HG02840 (cell line): ENCODE data around the gene KIF4A.

Experiments used
- ATAC-seq: cut with Tn5 transposase; IDR thresholded peaks from one replicate; pipeline ENCODE4 v1.9.1; 2021; ENCODE audit warnings: mild to moderate bottlenecking, moderate library complexity, moderate number of reproducible peaks; ENCODE audit not compliant: unreplicated experiment, low FRiP score

KIF4A gene

DNA sequence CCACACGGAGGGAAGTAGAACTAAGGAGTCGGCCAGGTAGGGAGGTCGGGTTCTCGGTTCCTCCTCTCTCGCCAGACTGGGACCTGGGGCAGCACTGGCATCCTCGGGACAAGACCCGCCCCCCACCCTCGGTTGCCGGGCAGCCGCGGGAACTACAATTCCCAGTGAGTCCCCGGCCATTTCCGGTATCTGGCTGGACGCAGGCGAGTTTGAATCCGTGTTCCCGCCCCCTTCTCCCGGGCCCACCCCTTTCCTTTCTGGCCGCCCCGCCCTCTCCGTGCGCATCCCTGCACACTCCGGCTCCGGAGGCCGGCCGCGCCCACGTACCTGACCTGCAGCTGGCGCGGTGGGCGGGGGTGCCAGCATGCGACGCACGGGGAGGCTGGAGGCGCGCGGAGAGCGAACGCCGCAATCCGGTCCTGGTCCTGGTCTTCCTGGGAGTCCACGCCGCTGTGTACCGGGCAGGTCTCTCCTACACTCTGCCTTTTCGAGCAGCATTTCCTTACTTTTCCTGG lies 144.5 kb downstream of the KIF4A start:
- peak; percentile 55 for ATAC-seq

DNA sequence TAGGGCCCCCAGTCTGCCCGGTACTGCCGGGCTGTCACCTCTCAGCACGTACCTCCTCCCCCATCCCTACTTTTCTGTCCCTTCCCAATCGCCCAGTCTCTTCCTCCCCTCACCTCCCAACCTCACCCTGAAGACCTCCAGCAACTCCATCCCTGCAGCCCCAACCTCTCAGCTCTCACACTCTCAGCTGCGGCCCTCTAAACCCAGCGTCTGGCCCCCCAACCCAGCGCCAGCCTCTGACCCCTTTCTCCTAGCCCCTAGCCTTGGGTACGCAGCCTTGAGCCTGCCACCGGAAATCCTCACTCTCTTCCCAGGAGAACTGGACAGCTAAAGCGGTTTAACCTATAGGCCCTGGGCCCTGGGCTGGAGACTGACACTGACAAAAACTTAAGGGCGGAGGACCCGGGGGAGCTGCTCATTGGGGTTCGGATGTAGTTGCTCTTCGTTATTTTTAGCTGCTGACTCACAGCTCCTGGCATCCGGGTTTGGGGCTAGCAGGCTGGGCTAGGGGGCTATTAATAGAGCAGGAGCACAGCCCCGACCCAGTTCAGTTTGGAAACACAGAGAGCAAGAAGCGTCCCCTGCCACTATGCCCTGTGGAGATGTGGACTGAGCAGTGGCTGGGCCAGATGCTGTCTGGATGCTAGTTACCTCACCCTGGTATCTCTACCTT lies 145.1 kb downstream of the KIF4A start:
- no peak for ATAC-seq

DNA sequence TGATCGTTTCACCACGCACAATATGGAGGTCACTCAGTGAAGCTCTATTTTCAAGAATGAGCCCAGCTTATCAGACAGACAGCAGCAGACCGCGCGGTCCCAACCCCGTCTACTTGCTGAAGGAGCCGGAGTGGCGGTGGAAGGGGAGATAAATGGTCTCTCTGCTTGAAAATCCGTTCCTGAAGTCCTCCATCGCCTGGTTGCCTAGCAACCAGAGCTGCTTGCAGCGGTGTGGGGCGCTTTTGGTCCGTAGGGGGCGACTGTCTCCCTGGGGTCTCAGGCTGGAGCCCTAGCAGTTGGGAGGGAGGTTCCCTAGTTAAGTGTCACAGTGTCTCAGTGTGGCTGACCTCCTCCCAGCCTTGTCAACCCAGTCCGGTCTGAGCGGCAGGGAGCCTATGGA lies 146.4 kb downstream of the KIF4A start:
- ATAC-seq, result no peak

DNA sequence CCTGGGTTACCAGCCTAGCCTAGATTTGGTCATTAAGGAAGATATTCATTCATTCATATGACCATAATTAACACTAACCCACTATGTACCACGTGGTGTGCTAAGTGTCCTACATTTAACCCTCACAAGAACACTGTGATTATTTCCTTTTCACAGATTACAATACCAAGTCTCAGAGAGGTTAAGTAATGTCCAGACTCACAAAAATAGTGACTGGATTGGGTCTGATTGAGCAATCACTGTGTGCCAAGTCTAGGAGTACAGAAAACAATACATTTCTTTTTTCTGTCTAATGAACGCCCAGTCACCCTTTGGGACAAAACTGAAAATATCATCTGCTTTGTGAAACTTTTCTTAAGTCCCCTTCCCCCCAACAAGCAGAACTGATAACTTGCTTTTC lies 147.1 kb downstream of the KIF4A start:
- no peak for ATAC-seq

DNA sequence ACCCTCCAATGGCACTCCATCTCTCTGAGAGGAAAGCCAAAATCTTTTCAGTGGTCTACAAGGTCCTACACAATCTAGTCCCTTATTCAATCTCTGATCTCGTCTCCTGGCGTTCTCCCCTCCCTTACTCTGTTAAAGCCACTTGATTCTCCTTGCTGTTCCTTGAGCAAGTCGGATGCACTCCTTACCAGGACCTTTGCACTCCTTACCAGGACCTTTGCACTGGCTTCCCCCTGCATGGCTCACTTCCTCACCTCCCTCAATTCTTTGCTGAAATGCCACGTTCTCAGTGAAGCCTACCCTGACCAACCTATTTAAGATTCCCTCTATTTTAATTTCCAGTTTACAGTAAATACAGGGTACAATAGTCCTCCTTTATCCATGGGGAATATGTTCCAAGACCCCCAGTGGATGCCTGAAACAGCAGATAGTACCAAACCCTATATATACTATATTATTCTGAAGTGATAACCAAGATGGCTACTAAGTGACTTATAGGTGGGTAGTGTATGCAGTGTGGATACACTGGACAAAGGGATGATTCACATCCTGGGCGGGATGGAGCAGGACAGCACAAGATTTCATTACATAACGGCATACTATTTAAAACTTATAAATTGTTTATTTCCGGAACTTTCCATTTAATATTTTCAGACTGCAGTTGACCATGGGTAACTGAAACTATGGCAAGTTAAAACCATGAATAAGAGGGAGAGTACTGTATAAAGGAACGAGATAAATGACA lies 148.2 kb downstream of the KIF4A start:
- ATAC-seq, result no peak

DNA sequence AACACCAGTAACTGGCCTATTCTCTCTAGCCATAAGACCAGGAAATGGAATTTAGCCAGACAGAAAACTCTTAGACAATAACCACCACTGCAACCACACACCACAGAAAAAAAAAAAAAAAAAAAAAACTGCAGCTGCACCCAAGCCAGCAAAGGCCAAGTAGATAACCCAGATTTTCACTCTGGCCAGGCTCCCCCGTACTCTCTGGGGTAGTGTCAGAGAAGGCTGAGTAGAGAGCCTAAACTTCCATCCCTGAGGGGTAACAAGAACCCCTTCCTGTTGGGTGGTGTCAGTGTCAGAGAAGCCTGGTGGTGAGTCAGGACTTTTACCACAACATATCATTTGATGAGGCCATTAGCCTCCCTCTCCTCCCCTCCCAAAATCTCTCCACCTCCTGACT lies 149.1 kb downstream of the KIF4A start:
- no peak for ATAC-seq

DNA sequence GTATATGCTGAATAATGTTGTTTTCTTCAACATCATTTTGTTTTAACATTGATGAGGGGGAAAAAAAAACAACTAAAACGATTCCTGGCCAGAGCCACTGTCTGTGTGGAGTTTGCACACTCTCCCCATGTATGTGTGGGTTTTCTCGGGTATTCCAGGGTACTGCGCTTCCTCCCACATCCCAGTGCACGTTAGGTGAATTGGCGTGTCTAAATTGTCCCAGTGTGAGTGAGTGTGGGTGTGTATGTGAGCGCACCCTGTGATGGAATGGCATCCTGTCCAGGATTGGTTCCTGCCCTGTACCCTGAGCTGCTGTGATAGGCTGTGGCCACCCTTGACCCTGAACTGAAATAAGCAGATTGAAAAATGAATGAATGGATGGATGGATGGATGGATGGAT lies 152.3 kb downstream of the KIF4A start:
- no peak for ATAC-seq

DNA sequence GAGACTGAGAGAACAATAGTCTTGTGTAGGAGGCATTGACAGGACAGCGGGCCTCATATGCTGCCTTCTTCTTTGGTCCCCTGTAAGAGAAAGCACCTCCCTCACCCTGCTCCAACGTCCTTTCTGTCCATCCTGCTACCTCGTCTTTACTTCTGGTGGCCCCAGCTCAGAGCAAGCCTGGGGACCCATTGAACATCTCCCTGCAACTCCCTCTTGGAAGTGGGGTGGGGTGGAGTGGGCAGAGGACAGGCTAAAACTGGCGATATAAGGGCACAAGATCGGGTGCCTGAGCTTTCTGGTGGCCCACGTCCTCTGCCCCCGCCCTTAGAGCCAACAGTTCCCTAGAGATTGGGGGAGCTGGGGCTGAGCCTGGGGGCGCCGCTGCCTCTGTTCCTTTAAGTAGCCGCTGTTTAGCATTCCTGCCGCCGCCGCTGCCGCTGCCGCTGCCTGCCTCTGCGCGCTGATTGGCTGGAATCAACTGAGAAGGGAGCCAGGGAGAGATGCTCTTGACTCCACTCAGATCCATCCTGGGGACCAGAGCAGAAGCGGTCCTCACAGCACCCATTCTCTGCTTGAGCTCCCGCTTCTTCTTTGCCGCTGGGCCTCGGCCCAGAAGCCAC lies 154.5 kb downstream of the KIF4A start, which contains the start of gene DLG3:
Gene DLG3, plus strand, starts transcription at position 510 of the 620 bp plus-strand sequence. CDS start 367 bp downstream, outside the sequence.
- ATAC-seq, result no peak

DNA sequence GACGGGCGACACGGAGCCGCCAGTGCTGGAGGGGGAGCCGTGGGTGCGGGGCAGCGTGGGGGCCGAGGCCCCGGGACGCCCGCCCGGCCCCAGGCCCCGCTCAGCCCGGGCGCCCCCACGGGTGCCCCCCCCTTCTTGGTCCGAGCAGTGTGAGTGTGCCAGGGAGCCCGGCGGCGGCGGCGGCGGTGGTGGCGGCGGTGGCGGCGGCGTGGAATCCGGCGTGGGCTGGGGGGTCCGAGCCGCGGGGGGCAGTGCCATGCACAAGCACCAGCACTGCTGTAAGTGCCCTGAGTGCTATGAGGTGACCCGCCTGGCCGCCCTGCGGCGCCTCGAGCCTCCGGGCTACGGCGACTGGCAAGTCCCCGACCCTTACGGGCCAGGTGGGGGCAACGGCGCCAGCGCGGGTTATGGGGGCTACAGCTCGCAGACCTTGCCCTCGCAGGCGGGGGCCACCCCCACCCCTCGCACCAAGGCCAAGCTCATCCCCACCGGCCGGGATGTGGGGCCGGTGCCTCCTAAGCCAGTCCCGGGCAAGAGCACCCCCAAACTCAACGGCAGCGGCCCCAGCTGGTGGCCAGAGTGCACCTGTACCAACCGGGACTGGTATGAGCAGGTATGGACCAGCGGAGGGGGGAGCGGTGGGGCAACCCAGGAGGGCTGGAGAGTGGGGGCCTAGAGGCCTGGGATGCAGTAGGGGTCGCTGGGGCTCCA lies 155.2 kb downstream of the KIF4A start:
- ATAC-seq, result no peak

DNA sequence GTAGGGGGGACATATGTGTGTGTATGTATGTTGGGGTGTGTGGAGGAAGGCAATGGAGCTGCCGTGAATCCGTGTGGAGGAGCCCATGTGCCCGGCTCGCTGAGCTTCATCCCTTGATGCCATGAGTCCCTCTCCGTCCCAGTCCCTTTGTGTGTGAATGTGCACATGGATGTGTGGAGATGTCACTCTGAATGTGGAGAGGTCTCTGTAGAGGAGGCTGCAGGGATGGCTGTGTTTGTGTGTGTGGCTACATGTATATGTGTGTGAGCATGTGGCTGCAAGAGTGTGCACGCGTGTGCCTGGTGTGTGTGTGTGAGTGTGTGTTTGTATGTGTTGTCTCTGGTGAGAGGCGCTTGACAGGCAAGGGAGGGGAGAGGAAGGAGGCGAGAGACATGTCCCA lies 156.0 kb downstream of the KIF4A start:
- no peak for ATAC-seq

DNA sequence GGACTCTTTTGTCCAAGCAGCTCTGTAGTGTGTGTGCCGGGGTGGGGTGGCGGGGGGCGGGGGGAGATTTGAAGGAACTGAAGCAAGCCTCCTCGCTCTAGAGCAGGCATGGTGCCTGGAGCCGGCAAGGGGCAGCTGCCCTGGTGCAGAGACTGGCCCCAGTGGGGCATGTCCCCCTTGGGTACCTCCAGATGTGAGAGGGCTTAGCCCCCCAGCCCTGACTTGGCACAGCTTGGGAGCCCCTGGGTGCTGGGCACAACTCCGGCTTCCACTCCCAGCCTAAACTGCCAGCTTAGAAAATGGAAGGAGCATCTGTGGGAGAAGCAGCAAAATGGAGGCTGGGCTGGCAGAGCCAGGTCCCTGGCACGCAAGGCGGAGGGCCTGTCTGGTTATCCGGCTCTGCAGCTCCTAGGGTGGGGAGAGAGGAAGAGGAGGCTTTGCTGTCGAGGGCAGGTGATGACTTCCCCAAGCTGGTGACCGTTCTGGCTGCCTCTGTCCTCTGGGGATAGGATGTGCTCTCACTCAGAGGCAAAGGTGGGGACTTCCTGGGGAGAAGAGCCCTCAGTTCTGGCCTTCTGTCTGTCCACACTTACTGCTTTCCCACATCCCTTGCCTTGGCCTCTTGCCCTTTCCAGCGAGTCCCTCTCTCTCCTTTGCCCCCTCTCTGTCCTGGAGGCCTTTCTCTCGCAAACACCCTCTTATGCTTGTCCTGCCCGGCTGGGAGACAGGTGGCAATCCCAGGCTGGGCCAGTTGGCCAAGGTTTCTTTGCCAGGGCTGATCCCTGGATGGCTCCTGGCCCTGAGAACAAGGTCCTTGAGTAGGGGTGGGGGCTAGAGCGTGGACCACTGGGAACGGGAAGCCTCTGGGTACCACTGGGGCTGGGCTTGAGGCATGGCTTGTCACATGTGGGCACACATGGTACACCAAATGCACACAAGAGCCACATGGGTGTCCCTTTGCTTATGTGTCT lies 156.8 kb downstream of the KIF4A start:
- no peak for ATAC-seq

DNA sequence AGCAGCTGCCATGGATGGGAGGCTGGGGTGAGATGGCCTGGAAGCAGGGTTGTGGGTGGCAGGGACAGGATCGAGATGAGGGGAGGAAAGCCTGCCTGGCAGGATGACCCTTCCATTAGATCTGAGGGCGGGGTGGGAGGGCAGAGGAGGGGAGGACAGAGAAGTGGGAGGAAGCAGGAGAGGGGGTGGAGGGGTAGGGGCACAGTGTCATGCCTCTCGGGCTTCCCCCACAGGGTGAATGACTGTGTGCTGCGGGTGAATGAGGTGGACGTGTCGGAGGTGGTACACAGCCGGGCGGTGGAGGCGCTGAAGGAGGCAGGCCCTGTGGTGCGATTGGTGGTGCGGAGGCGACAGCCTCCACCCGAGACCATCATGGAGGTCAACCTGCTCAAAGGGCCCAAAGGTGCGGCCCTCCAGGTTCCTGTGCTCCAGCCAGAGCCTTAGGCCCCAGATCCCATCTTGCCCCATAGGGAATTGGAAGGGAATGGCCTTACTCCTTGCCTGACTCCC lies 159.6 kb downstream of the KIF4A start:
- ATAC-seq, result no peak

DNA sequence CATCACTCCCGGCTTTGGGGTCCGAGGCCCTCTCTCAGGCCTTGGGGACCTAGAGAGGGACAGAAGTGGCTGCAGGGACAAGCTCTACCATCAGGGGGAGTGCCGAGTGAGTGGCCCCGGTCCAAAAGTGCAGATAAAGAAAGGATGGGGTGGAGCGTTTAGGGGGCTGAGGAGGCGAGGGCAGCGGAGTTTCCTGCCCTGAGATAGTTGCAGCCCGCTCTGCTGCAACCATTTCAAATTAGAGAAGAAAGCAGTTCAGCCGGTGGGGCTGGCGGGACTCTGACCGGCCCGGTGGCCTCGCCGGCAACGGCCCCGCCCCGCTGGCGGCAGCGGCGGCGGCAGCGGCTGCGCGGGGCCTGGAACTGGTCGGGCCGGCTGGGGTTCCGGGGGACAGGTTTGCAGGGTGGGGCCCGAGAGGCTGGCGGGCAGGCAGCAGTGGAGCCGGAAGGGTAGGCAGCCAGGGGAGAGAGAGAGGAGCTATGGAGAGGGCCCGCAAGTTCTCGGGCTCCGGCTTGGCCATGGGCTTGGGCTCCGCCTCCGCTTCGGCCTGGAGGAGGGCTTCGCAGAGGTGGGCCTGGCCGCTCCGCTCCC lies 162.3 kb downstream of the KIF4A start:
- ATAC-seq, result no peak

DNA sequence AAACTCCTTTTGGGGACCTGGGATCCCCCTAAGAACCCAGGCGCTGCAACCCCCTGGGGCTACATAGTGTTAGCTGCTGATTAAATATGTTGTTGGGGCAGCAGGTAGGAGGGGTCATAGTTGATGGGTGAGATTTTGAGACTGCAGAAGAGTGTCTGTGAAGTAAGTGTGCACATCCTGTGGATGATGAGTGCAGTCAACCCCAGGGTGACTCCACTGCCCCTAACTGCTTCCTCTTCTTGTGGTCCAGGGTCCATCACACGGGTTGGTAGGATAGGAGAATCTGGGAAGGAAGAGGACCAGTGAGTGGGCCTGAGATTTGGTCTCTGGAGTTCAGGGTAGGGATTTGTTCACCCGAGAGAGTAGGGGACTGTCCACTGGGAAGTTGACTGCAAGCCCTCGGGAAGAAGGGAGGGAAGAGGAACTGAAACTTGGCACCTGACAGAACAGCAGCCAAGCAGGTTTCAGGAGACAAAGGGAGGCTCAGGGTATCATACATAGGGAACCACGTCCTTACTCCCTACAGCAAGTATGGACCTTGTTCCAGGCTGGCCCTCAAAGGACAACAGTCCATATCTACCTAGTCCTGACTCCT lies 163.2 kb downstream of the KIF4A start:
- no peak for ATAC-seq

DNA sequence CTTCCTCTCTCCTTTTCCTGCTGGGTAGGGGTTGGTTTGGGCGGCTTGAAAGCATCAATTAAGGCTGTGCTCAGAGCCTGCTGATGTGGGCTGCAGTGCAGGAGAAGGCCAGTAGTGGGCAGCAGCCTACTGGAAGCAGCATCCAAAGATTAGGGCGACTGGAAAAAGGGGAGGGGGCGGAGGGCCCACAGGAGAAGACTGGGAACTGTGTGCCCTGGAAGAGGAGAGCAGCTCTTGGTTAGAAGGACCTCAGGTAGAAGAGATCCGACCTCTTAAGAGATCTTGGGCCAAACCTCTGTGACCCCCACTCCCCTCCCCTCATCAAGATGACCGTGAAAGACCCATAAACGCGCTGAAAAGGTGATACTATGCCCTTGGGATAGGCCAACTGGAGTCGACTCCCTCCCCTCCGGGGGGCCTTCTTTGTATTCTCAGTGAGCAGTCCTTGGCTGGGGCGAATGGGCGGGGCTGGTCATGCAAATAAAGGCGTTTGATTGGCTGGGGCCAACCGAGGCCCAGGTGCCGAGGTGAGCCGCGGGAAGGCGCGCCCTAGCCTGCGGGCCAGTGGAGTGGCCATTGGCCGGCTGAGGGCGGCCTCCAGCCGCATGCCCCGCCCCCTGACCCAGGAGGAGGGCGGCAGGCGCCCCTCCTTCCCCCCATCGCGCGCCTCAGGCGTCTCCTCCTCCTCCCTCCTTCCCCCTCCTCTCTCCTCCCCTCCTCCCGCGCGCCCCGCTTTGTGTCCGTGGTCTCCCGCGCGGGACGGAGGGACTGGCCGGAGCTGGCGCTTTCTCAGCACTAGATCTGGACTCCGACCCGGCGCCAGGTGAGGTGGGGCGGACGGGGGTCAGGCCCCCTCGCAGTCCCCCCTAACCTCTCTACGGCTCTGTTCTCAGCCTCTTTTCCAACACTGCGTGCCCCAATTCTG lies 164.8 kb downstream of the KIF4A start:
- ATAC-seq, result peak; percentile 41

DNA sequence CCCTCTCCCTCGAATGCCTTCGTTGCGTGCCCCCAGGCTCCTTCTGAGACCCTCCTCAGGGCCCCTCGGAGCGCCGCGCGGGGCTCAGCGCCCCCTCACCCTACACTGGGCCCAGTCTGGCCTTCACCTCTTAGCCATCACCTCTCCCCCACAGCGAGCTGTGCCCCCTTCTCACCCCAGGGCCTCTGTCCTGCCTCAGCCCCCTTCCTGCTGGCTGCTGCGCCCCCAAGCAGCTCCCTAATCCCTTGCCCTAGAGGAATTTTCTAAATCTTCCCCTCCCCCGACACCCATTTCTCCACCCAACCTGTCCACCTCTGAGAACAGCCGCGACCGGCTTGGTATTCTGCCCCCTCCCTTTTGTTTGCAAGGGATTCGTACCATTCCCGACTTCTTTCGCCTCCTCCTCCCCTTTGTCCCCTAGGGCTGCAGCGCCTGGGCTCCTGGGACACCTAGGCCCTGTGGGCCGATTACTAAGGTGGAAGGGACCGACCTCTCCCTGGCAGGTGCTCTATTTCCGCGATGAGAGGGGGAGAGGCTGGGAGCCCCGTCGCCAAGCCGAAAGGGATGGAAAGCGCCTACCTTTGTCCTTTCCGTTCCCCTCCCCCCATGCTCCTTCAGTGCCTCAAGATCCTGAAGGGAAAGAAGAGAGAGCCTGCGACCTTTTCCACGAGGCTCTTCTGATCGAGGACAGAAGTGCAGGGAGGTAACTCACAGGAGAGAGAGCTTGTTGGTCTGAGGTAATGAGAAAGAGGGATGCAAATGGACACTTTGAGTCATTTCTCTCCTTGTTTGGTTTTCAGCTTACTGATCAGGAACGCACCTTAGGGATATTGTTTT lies 165.7 kb downstream of the KIF4A start:
- ATAC-seq, result no peak

DNA sequence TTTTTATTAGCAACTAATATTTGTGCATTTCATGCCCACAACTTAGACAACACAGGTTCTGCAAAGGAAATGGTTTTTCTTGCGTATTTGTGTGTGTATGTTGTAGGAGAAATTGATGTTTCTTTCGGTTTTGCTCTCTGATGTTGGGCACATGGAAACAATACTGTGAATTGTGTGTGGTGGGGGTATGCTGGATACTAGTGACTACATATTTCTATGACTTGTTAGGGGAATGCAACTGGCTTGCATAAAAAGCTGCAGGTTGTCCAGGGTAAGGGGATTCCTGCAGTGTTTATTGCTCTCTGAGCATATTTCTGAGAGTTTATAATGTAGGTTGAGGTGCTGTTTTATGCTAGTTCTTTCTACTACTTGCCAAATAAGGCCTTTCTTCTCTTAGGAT lies 166.4 kb downstream of the KIF4A start:
- ATAC-seq, result no peak
